ENCODE data around the gene HBM. TPM values are rescaled to one million over a fixed set of nuclear protein-coding genes. Genes with fewer than 3 reads are reported as not detected.
"Not testable (repeated sequence)": the region's sequence is repeated elsewhere in the genome, so short reads cannot be mapped to it uniquely, and the experiment has no call there.

The HBM gene
- total and polyA plus RNA-seq, 9 donors: 0.78 to 0.92 TPM; not detected in 7

DNA sequence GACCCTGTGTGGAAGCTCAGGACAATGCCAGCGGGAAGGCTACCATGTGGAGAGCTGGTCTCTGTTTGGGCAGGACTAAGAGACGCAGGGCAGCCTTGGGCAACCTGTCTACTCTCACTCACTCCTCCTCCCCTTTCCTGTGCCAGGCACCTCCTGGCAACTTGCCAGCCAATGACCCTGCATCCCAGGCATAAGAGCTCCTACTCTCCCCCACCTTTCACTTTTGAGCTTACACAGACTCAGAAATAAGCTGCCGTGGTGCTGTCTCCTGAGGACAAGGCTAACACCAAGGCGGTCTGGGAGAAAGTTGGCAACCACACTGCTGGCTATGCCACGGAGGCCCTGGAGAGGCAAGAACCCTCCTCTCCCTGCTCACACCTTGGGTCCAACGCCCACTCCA, 2.6 kb downstream of the HBM start:
- no peaks in the 10 kb centered on the region for H3K36me3 ChIP-seq
- TF ChIP-seq POLR2A (IDR thresholded peaks at IDR 0.05): no peak
- TF ChIP-seq, protein P1, sequence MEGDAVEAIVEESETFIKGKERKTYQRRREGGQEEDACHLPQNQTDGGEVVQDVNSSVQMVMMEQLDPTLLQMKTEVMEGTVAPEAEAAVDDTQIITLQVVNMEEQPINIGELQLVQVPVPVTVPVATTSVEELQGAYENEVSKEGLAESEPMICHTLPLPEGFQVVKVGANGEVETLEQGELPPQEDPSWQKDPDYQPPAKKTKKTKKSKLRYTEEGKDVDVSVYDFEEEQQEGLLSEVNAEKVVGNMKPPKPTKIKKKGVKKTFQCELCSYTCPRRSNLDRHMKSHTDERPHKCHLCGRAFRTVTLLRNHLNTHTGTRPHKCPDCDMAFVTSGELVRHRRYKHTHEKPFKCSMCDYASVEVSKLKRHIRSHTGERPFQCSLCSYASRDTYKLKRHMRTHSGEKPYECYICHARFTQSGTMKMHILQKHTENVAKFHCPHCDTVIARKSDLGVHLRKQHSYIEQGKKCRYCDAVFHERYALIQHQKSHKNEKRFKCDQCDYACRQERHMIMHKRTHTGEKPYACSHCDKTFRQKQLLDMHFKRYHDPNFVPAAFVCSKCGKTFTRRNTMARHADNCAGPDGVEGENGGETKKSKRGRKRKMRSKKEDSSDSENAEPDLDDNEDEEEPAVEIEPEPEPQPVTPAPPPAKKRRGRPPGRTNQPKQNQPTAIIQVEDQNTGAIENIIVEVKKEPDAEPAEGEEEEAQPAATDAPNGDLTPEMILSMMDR (IDR thresholded peaks at IDR 0.05): no peak
- TF ChIP-seq EP300 (IDR thresholded peaks at IDR 0.05): no peak
- no peak overlapping the region for H3K4me3 ChIP-seq
- H3K9me3 ChIP-seq: no peaks in the 10 kb centered on the region
- DNase-seq: no peak
- H3K4me1 ChIP-seq (ENCODE audit: insufficient read depth): peaks cover 8% of the 10 kb centered on the region
- H3K27ac ChIP-seq: no peak overlapping the region
- intact Hi-C loops (cut with DNase I): no loop called here
- H3K27me3 ChIP-seq: no peaks in the 10 kb centered on the region
- 42 to 43% (median 42%) methylated on average over 6 of the region's 6 CpGs for WGBS, 3 donors

DNA sequence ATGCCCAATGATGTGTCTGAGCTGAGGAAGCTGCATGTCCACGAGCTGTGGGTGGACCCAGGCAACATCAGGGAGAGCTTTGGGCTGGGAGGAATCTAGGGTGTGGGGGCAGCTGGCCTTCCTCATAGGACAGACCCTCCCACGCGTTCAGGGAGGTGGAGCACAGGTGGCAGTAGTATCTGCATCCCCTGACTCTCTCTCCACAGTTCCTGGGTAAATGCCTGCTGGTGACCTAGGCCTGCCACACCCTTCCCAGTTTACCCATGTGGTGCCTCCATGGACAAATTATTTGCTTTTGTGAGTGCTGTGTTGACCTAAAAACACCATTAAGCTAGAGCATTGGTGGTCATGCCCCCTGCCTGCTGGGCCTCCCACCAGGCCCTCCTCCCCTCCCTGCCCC, 3.2 kb downstream of the HBM start:
- WGBS, 3 donors: 32 to 36% (median 33%) methylated on average over 3 of the region's 3 CpGs
- H3K4me1 ChIP-seq (ENCODE audit: insufficient read depth): peaks cover 8% of the 10 kb centered on the region
- TF ChIP-seq, protein P1 (IDR thresholded peaks at IDR 0.05): no peak
- TF ChIP-seq POLR2A (IDR thresholded peaks at IDR 0.05): no peak
- TF ChIP-seq EP300 (IDR thresholded peaks at IDR 0.05): no peak
- intact Hi-C loops (cut with DNase I): no loop called here
- H3K27me3 ChIP-seq: no peaks in the 10 kb centered on the region
- H3K27ac ChIP-seq: no peak overlapping the region
- no peaks in the 10 kb centered on the region for H3K9me3 ChIP-seq
- H3K36me3 ChIP-seq: no peaks in the 10 kb centered on the region
- no peak for DNase-seq
- no peak overlapping the region for H3K4me3 ChIP-seq

DNA sequence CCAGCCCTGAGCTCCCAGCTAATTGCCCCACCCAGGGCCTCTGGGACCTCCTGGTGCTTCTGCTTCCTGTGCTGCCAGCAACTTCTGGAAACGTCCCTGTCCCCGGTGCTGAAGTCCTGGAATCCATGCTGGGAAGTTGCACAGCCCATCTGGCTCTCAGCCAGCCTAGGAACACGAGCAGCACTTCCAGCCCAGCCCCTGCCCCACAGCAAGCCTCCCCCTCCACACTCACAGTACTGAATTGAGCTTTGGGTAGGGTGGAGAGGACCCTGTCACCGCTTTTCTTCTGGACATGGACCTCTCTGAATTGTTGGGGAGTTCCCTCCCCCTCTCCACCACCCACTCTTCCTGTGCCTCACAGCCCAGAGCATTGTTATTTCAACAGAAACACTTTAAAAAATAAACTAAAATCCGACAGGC, 4.3 kb downstream of the HBM start:
- H3K36me3 ChIP-seq; H3K27me3 ChIP-seq; intact Hi-C loops (cut with DNase I); H3K27ac ChIP-seq; H3K4me1 ChIP-seq (ENCODE audit: insufficient read depth); H3K4me3 ChIP-seq; H3K9me3 ChIP-seq: not testable (repeated sequence)
- 1 to 5% (median 2%) methylated on average over 5 of the region's 5 CpGs for WGBS, 3 donors
- peak in 2 of 5 donors; percentile 44 to 61 for DNase-seq

DNA sequence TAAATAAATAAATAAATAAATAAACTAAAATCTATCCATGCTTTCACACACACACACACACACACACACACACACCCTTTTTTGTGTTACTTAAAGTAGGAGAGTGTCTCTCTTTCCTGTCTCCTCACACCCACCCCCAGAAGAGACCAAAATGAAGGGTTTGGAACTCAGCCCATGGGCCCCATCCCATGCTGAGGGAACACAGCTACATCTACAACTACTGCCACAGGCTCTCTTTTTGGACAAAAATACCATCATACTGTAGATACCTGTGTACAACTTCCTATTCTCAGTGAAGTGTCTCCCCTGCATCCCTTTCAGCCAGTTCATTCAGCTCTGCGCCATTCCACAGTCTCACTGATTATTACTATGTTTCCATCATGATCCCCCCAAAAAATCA, 5.0 kb downstream of the HBM start:
- no peak for DNase-seq
- WGBS, 3 donors: 0 to 75% (median 43%) methylated on average over 1 of the region's 1 CpG
- peaks cover 2% of the 10 kb centered on the region for H3K27me3 ChIP-seq

DNA sequence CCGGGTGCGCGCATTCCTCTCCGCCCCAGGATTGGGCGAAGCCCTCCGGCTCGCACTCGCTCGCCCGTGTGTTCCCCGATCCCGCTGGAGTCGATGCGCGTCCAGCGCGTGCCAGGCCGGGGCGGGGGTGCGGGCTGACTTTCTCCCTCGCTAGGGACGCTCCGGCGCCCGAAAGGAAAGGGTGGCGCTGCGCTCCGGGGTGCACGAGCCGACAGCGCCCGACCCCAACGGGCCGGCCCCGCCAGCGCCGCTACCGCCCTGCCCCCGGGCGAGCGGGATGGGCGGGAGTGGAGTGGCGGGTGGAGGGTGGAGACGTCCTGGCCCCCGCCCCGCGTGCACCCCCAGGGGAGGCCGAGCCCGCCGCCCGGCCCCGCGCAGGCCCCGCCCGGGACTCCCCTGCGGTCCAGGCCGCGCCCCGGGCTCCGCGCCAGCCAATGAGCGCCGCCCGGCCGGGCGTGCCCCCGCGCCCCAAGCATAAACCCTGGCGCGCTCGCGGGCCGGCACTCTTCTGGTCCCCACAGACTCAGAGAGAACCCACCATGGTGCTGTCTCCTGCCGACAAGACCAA, 6.7 kb downstream of the HBM start, which contains the start of gene HBA2:
TSS of gene HBA2 (plus strand) at position 503 of the 568 bp plus-strand sequence. CDS start at position 540, 37 bp downstream.
- no CpG with 5 or more reads among the region's 74 CpGs for WGBS, 3 donors
- DNase-seq; H3K4me1 ChIP-seq (ENCODE audit: insufficient read depth); H3K27ac ChIP-seq; H3K36me3 ChIP-seq; H3K4me3 ChIP-seq; H3K9me3 ChIP-seq; H3K27me3 ChIP-seq; intact Hi-C loops (cut with DNase I): not testable (repeated sequence)

More for the DNA sequence above, 5.0 kb downstream of the HBM start:
- no peaks in the 10 kb centered on the region for H3K36me3 ChIP-seq
- no peak overlapping the region for H3K27ac ChIP-seq
- H3K9me3 ChIP-seq: no peaks in the 10 kb centered on the region
- H3K4me3 ChIP-seq: no peak overlapping the region
- no peak for TF ChIP-seq EP300 (IDR thresholded peaks at IDR 0.05)
- TF ChIP-seq, protein P1 (IDR thresholded peaks at IDR 0.05): no peak
- TF ChIP-seq POLR2A (IDR thresholded peaks at IDR 0.05): no peak
- H3K4me1 ChIP-seq (ENCODE audit: insufficient read depth): peaks cover 4% of the 10 kb centered on the region
- intact Hi-C loops (cut with DNase I): no loop called here

DNA sequence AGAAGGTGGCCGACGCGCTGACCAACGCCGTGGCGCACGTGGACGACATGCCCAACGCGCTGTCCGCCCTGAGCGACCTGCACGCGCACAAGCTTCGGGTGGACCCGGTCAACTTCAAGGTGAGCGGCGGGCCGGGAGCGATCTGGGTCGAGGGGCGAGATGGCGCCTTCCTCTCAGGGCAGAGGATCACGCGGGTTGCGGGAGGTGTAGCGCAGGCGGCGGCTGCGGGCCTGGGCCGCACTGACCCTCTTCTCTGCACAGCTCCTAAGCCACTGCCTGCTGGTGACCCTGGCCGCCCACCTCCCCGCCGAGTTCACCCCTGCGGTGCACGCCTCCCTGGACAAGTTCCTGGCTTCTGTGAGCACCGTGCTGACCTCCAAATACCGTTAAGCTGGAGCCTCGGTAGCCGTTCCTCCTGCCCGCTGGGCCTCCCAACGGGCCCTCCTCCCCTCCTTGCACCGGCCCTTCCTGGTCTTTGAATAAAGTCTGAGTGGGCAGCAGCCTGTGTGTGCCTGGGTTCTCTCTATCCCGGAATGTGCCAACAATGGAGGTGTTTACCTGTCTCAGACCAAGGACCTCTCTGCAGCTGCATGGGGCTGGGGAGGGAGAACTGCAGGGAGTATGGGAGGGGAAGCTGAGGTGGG, 7.6 kb downstream of the HBM start:
- intact Hi-C loops (cut with DNase I); H3K27me3 ChIP-seq; H3K36me3 ChIP-seq; H3K4me3 ChIP-seq; DNase-seq; H3K4me1 ChIP-seq (ENCODE audit: insufficient read depth); H3K9me3 ChIP-seq; H3K27ac ChIP-seq: not testable (repeated sequence)
- 1 to 8% (median 7%) methylated on average over 10 to 26 of the region's 44 CpGs for WGBS, 3 donors

DNA sequence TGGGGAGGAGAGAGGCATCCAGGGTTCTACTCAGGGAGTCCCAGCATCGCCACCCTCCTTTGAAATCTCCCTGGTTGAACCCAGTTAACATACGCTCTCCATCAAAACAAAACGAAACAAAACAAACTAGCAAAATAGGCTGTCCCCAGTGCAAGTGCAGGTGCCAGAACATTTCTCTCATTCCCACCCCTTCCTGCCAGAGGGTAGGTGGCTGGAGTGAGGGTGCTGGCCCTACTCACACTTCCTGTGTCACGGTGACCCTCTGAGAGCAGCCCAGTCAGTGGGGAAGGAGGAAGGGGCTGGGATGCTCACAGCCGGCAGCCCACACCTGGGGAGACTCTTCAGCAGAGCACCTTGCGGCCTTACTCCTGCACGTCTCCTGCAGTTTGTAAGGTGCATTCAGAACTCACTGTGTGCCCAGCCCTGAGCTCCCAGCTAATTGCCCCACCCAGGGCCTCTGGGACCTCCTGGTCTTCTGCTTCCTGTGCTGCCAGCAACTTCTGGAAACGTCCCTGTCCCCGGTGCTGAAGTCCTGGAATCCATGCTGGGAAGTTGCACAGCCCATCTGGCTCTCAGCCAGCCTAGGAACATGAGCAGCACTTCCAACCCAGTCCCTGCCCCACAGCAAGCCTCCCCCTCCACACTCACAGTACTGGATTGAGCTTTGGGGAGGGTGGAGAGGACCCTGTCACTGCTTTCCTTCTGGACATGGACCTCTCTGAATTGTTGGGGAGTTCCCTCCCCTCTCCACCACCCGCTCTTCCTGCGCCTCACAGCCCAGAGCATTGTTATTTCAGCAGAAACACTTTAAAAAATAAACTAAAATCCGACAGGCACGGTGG, 8.4 kb downstream of the HBM start:
- intact Hi-C loops (cut with DNase I); H3K4me3 ChIP-seq; H3K4me1 ChIP-seq (ENCODE audit: insufficient read depth); H3K27me3 ChIP-seq; H3K9me3 ChIP-seq; H3K36me3 ChIP-seq; H3K27ac ChIP-seq: not testable (repeated sequence)
- DNase-seq: peak in 1 of 5 donors; percentile 28
- 8 to 11% (median 8%) methylated on average over 6 to 9 of the region's 13 CpGs for WGBS, 3 donors
